GM19452 (cell line): ENCODE data around the gene EPHA5.

Source experiments
- ATAC-seq: cut with Tn5 transposase; IDR thresholded peaks from one replicate; pipeline ENCODE4 v1.9.1; 2021; ENCODE audit not compliant: unreplicated experiment

EPHA5 gene

DNA sequence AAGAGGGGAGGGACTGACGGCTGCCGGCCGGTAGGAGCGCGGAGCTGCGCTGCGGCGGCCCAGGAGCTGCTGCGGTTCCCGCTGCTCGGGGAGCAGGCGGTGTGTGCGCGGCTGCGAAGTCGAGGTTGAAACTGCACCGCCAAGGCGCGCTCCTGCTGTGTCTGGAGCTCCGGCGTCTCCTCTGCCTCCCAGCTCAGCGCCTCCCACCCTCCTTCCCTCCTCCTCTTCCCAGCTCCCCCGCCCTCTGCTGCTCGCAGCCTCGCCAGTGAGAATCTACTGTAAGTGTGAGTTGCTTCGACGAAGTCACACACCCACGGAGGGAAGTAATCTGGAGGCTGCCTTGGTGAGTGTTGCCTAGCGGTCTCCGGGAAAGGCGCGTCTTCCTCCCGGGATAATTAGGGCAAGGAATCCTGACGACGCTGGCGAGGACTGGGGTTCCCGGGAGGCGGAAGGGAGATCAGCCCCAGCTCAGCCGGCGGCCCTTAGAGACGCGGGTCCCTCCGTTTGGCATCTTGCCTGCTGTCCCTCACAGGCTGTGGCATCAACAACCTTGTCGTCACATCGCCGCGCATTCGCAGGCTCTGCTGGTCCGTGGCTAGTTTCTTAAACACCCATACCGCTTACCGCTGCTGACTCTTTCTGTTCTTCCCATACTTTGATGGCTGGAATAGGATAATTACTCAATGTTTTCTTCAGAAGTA is at the start of gene EPHA5:
Gene EPHA5 (minus strand): TSS at position 159 of the 701 bp plus-strand sequence. CDS start 747 bp downstream, outside the sequence.
- ATAC-seq, result no peak

DNA sequence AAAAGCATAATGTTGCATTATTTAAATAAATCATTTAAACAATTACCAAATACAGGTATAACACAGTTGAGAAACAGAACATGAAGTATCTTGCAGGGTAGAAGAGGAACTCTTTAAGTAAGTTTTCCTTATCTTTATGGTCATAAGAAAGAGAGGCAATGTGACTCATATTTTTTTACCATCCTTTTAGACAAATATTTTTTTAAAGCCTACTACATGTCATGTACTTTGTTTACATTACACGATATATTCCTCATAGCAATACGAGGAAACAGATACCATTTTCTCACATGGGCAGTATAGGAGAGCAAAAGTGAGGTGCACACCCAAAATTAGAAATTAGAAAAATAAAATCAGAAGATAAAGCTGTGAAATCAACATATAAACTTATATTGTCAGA is 49.3 kb upstream of the EPHA5 start:
- no peak for ATAC-seq

DNA sequence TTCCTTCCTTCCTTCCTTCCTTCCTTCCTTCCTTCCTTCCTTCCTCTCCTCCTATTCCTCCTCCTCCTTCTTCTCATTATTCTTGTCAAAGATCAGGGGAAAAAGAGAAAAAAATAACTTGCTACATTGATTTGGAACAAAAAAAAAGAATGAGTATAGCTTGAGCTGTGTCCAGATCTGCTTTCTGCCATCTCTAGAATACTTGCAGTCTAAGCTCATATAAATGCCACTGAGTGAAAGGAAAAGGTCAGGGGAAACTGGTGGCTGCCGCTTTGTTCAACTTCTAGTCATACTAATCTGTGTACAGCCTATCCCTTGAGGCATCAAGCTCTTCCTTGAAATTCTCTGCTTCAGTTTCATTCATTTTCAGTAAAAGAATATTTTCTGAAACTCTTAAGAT is 28.3 kb upstream of the EPHA5 start:
- no peak for ATAC-seq

DNA sequence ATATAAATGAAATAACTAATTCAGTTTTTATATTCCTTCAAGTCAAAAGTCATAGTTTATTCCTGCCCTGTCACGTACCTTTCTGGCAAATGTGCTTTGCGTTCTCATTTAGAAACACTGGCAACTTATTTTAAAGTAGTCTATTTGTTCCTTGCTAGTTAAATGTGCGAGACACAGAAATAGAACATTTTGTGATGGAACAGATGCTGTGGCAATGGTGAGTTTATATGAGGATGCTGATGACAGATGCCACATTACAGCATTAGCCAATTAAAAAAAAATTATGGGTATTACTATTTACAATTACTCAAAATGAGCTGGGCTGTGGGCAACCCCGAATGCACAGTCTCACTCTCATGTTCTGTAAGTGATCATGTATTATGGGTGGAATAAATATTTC is 26.1 kb upstream of the EPHA5 start:
- no peak for ATAC-seq

DNA sequence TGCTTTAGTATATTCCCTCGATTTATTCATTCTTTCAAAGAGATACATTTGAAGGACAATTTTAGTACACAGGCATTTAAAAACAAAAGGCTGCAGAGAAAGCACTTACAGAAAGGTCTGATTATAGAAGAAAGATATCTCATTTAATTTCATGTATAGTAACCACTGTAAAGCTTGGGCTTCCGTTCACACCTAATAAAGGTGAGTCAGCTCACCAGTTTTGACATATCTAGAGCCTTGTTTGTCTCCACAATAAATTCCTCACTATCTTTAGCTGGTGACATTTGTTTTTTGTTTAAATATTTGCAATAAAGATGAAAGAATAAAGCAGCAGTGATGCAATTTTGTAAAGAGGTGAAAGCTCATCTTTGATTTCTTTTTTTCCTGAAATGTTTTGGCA is 1.1 kb upstream of the EPHA5 start:
- no peak for ATAC-seq

- no peak for ATAC-seq
Measured at GRCh38 chr4:65670020-65670330, 314 bp downstream of the EPHA5 start.

DNA sequence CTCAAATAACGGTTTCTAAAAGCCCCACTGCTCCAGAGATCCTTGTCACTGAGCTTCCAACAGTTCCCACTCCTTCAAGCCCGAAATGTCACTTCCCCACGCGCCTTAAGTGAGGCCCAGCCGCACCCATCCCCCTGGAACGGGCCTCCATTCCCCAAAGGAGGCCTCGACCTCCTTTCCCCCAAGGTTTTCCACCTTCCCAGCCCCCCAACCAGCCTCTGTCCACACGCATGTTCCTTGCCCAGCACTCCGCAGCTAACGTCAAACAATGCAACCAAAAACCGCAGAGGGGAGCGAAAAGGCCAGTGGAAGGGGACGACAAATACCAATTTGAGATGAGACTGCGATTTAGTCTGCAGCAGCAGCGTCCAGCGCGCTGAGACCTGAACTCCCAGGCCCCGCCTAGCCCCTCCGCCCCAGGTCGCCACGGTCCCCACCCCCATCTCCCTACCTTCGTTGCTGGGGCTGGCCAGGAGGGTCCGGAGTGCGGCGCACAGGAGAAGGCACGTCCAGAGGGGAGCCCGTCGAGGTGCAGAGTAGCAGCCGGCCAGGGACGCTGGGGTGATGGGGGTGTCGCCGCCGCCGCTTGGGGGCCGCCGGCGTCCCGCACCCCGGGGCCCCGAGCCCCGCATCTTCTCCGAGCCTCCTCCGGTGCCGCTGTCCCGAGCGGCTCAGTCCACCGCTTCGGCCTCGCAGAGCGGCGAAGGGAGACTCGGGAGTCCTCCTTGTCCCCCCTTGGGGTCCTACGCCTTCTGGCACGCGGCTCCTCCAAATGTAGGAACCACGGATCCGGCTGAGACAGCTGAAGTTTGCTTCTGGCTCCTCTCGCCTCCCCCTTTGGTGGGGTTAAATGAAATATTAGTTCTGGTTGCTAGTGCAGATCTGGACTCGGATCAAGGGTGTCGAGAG is 924 bp downstream of the EPHA5 start:
- ATAC-seq, result no peak

GRCh38 chr4:65668201-65669089 is 1.8 kb downstream of the EPHA5 start:
- no peak for ATAC-seq

DNA sequence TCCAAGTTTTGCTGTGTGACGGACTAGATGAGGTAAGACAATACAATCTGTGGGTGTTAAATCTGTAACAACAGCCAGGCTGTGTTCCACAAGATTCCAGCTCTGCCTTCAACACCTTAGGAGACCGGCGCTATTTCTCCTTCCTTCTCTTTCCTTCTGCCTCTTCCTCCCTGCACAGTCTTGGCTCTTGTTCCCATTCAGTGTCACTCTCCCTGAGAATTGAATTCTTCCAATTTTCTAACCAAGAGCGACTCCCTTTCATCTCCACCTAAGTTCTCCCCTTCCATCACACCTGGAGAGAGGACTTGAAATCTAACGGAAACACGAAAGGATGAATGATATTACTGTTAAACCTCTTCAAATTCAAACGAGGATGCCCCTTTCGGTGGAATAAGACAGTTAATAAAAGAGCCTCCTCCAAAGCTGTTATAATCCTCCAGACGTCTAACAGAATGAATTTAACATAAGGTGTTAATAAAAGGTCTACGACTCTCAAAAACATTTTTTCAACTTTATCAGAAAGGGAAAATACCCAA is 2.7 kb downstream of the EPHA5 start:
- ATAC-seq, result no peak

GRCh38 chr4:65665771-65666523 is 4.3 kb downstream of the EPHA5 start:
- no peak for ATAC-seq

DNA sequence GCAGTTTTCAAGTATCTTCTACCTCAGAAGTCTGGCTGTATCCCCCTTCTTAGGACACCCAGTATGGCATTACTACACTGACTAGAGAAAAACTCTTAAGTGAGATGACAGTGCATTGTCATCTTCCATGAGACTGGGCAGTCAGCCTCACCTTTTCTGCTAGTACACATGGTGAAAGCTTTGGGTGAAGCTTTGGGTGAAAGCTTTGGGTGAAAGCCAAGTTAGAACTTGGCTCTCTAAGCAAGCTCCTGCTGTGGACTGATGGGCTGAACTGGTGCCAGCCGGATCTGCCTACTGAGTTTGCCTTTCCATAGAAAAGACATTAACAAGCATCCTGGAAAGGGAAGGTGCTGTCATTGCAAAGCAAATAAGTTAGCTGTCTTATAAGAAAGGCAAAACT is 8.8 kb downstream of the EPHA5 start:
- no peak for ATAC-seq

DNA sequence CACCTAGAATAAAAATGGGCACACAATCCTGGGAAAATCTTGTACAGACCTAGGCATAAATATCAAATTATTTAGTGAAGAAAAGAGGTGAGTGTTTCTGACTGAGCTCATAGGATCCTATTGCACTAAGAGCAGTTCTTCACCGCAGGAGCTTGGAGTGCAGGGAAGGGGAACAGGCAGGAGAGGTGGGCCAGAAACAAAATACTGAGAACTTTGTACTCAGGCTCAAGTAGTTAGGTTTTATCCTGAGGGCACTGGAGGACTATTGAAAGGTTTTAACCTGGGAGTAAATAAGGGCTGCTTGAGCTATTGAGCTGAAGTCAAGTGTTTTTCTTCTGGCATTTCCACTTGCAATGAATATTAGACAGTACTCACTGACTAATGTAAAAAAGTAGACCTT is 12.2 kb downstream of the EPHA5 start:
- ATAC-seq, result no peak

DNA sequence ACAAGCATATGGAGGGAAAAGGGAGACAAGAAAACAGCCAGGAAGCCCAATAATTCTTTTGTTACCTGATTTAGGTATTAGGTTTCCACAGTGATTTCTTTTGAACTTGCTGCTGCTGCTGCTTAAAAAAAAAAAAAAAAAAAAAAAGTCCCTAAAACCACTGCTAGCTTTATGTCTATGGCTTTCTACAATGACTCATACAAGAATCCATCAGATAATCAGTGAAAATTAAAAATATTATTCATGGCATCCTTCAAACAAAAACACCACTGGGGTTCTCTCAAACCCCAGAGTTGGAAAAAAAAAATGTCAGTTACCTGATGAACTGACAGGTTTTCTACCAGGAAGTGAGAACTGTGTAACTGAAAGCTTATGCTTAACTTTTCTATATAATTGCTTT is 14.3 kb downstream of the EPHA5 start:
- no peak for ATAC-seq

DNA sequence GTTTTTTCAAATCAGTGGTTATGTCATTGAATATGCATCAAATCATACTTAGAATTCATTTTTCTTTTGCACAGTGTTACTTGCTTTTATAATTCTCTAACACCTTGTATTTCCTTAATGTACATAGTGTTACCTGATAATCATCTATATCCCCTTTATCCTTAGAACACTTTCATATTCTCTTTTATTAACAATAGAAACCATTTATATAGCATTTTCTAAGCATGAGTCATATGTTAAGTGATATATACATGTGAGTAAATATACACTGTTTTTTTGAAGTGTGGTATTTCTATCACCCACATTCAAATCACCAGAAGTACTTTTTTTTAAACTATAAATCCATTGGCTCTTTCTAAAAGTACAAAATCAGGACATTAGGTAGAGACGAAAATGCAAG is 15.3 kb downstream of the EPHA5 start:
- no peak for ATAC-seq

DNA sequence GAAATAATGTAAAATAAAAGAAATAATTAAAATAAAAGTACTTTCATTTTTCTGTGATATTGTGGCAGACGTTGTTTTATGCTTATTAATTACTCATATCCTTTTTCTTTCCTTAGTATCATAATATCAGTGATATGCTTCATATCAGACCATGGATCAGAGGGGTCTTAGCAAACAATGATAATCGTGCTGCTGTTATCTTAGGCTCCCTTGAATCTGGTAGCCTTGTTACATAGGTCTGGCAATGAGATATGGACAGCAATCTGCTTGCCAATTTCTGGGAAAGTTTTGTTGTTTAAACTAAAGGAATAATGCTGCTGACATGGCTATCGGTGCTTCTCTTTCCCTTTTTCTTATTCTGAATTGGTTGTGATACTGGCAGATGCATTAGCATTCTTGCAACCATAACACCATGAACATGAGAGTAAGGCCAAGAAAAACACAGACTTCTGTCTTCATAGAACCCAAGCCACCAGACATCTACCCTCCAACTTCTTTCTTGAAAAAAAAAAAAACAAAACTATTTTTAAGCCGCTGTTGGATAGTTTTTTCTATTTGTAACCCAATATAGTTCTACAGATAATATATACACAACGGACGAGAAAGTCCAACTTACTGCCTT is 16.4 kb downstream of the EPHA5 start:
- ATAC-seq, result no peak

DNA sequence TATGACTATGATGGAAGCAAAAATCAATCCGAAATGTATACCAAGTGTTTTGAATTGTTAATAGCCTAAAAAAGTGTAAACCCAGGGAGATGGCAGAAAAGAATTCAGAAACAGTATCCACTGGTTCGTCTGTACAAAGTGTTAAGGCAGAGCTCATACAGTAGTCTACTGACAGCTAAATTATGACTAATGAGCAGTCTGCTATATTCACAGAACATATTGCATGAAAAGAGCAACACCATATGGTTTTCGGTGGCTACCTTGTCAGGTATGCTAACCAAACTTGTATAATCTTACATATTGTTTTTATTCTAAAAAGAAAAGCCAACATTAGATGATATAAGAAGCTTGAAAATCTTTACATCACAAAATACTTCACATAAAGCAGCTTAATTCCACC is 18.5 kb downstream of the EPHA5 start:
- no peak for ATAC-seq

- no peak for ATAC-seq
Measured at GRCh38 chr4:65651031-65651430, 19.3 kb downstream of the EPHA5 start.

DNA sequence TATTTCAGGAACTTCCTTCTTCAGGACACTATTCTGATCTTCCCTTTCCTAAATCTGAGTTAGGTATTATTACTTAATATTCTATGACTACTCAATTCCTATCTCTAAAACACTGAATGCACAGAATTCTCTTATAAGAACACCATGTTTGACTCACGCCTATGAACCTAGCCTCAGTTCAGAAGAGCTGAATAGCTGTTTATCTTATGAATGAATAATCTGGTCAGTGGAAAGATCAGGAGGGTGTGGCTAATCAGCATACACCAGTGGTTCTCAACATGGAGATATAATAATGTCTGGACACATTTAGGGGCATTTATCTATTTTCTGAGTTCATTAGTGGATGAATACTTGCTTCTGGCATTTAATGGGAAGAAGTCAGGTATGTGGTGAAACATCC is 24.2 kb downstream of the EPHA5 start:
- ATAC-seq, result no peak

DNA sequence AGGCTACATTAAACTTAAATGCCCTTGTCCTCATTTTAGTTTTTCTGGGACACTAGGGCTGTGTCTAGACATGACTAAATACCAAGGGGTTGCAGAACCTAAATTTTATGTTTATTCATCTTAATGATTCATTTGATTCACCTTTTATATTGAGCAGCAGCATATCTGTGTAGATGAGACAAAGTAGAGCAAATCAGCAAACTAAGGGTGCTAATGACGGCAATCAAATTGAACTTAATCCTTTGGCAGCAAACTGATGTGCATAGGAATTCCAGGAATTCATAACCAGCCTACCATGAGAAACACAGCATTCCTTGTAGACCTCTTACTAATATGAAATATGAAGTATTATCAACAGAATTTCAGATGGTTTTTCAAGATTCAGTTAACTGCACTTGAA is 25.1 kb downstream of the EPHA5 start:
- ATAC-seq, result no peak
